Choroid plexus epithelial cell (primary cell): ENCODE results near the gene NSMCE1.

Experiments
- DNase-seq: peaks from one replicate; pipeline ENCODE4 v3.0.0-alpha.2; 2010; ENCODE audit warnings: low read depth
- H3K4me3 ChIP-seq: 2 replicates; pipeline ENCODE4 v1.5.1; 2011; ENCODE audit warnings: low read depth, mild to moderate bottlenecking, control low read depth, low read length, moderate library complexity
- CTCF ChIP-seq: conservative IDR thresholded peaks from 2 replicates; pipeline ENCODE4 v1.5.1; 2011; ENCODE audit warnings: low read depth, mild to moderate bottlenecking, control low read depth, inconsistent platforms, low read length, moderate library complexity

The NSMCE1 gene

DNA sequence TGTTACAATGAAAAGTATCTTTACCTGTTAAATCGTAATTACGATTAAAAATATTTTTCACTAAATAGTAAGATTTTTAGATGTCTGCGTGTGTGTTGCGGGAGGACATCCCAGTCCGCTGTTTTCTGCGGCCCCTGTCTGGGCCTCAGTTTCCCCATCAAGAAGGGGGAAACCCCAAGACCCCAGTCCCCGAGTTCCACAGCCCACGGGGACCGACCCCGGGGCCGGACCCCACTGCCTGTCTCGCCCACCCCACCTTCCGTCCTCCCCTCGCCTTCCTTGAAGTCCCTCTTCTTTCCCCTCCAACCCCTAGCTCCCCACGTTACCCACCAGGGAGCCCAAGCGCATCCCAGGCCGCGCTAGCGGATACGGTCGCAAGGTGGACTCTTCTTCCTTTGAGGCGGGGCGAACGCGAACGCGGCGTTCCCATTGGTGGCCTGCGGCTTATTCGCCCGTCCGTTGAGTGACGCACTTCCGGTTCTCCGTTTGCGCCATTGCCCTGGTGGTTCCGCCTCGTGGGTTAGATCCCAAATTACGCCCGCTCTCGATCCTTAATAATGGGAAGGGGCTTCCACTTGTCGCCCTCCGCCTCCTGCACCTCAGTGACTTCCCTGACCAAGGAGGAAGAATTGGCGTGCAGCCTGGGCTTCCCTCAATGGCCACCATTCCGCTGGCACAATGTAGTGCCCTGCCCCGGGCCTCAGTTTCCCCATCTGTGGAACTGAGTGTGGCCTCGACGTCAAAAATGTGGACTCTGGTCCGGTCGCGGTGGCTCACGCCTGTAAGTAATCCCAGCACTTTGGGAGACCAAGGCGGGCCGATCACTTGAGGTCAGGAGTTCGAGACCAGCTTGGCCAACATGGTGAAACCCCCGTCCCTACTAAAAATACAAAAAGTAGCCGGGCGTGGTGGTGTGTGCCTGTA, at the start of gene NSMCE1:
Gene NSMCE1, minus strand, starts transcription at position 397 of the 924 bp plus-strand sequence. CDS start 11,202 bp downstream, outside the sequence.
- peak; percentile 97 for DNase-seq
- TF ChIP-seq CTCF = peak; percentile 39
- H3K4me3 ChIP-seq = peak within 1 kb of the TSS; percentile 91

DNA sequence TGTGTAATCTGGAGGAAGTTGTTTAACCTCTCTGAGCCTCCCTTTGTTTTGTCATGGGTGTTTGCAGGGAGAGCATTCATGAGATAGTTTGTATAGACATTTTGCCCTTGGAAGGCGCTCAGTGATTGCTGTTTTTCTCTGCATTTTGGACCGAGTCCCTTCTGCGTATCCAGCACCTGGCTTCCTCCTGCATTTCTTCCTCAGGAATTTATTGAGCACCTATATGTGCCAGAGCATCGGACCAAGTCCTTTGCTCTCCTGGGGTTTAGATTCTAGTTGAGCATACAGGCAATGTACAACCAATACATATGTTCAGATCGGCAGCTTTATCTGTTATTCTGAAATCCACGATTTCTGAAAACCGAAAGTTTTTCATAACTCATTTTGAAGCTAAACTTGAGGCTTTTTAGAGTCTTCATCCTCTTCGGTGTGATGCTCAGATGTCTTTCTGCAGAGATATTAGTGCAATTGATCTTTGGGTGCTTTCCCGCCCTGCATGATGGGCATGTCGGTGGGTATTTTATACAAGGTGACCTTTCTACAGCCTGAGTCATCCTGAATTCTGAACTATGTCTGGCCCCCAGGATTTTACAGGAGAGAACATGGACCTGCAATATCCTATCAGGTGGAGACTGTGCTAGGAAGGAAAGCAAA, 49.3 kb upstream of the NSMCE1 start:
- H3K4me3 ChIP-seq = no peak overlapping the region
- DNase-seq = peak; percentile 49
- TF ChIP-seq CTCF = no peak

DNA sequence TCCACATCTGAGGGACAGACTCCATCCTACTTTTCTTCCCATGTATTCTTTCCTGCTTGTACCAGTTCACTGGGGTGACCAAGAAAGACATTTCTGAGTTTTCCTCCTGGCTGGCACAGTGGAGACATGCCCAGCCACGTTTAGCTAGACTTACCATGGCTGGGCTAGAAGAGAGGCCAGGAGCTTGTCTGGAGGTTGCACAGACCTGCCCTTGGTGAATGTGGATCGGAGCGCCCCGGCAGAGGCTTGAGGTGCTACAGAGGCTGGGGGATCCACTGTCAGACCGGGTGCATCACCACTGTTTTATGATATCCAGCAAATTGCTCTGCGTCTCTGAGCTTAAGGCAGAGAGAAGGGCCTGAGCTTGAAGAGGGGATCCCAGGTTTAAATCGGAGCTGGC, 48.7 kb upstream of the NSMCE1 start:
- TF ChIP-seq CTCF = no peak
- no peak overlapping the region for H3K4me3 ChIP-seq
- DNase-seq = no peak

DNA sequence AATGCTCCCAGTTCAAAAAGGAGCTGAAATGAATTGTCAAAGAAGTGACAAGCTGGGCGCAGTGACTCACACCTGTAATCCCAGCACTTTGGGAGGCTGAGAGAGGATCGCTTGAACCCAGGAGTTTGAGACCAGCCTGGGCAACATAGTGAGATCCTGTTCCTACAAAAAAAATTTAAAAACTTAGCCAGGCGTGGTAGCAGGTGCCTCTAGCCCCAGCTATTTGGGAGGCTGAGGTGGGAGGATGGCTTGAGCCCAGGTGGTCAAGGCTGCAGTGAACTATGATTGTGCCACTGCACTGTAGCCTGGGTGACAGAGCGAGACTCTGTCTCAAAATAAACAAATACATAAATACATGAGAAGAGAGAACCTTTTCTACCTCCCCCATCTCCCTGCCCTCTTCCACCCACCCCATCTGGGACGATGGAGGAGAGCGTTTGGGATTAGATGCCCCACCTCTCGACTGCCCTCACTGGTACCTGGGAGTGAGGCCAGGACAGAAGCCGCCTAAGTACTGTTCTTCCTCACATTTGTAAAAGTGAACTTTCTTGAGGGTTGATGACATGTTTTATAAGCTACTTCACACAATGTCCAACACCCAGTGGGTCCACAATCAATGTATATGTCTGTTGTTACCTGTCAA, 47.6 kb upstream of the NSMCE1 start:
- no peak for DNase-seq
- TF ChIP-seq CTCF = no peak
- peak overlapping the region; percentile 72 for H3K4me3 ChIP-seq

- H3K4me3 ChIP-seq = peak overlapping the region; percentile 72
- DNase-seq = peak; percentile 59
- TF ChIP-seq CTCF = peak; percentile 46
These were observed 46.9 kb upstream of the NSMCE1 start for GRCh38 chr16:27315333-27316037.

DNA sequence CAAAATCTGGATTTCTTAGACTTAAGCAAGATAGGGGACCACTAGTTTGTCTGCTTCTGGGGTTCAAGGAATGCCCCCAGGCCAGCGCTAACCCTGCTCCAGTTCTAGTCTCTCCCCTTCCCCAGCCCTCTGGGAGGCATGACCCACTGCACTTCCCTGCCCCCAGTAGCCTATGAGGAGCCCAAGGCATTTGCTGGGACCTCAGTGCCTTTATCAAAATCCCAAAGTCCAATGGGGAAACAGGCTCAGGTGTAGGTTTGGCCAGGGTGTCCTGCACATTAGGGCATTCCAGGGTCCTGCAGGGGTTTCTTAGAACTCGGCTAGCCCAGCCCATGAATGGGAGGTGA, 46.4 kb upstream of the NSMCE1 start:
- TF ChIP-seq CTCF = no peak
- peak overlapping the region; percentile 72 for H3K4me3 ChIP-seq
- no peak for DNase-seq
